Erythroblast (primary cell): ENCODE results near the gene ARMC9.

ENCODE experiments used
- GATA1 ChIP-seq: IDR thresholded peaks from 2 replicates; pipeline ENCODE4 v1.6.1; 2011; ENCODE audit warnings: low read depth, mild to moderate bottlenecking, control low read depth, low read length, moderate library complexity
- POLR2A ChIP-seq: IDR thresholded peaks from 2 replicates; pipeline ENCODE4 v1.6.1; 2011; ENCODE audit warnings: mild to moderate bottlenecking, low read length

DNA sequence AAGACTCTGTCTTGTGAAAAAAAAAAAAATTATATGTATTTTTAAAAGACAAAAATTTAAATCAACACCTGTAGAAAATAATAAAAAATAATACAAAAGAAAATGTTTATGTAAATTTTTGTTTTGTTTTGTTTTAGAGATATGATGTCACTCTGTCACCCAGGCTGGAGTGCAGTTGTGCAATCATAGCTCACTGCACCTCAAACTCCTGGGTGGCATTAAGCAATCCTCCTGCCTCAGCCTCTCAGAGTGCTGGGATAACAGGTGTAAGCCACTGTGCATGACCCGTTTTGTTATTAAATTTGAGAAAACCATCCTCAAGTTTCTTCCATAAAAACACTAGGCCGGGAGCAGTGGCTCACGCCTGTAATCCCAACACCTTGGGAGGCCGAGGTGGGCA lies 140.9 kb downstream of the ARMC9 start:
- TF ChIP-seq GATA1 = no peak
- no peak for TF ChIP-seq POLR2A
